HepG2 (cell line): ENCODE results near the gene TMEFF1. TPM values are rescaled to one million over a fixed set of nuclear protein-coding genes. Genes with fewer than 3 reads are reported as not detected.

Experiments used
- ATAC-seq: fragments of 200-7000 bp; cut with Tn5 transposase; 3 replicates; pipeline ENCODE4 v1.9.1; 2020; ENCODE audit warnings: mild to moderate bottlenecking, moderate library complexity
- BruUV-seq: library from RNA; stranded (reverse); fragments of 400-500 nt; replicated peaks from 2 replicates; lab custom pipeline; 2021; lab: Mats Ljungman, UMichigan
- CTCF ChIA-PET: fragments of 300-600 bp; formaldehyde crosslinking; extraction: SDS; loops from one replicate; lab custom pipeline; 2021; ENCODE audit warnings: low total read pairs, inconsistent platforms, low intra/inter-chr PET ratio; lab: Yijun Ruan, JAX
- POLR2A ChIA-PET: fragments of 350-600 bp; sonication (Branson Sonifier 250); formaldehyde crosslinking; loops from one replicate; lab custom pipeline; 2020; ENCODE audit warnings: antibody characterized with exemption, inconsistent platforms; lab: Yijun Ruan, JAX
- DNase-seq: peaks from one replicate; pipeline ENCODE4 v3.0.0-alpha.2; 2015; ENCODE audit warnings: low spot score
- FAIRE-seq: peaks from 3 replicates; lab custom pipeline; 2011; peaks lifted over from hg19 to GRCh38; lab: Jason Lieb, UNC
- H2AFZ ChIP-seq: one replicate; pipeline ENCODE4 v1.6.1; 2011; ENCODE audit warnings: low read length, inconsistent platforms
- H3K27ac ChIP-seq: fragments of 300-600 bp; 3 replicates; pipeline ENCODE4 v1.8.0; 2011; ENCODE audit warnings: mixed run types, mild to moderate bottlenecking, mixed read lengths, low read length, inconsistent platforms; ENCODE audit not compliant: insufficient read depth; ENCODE audit errors: extremely low read length
- H3K27me3 ChIP-seq, 2 experiments: fragments of 200-600 bp in 1 of 2; 2 replicates in 1 of 2; 3 replicates in 1 of 2; pipeline versions ENCODE4 v1.6.0 to v1.8.0; 2011; ENCODE audit warnings: low read length in 2 of 2, mild to moderate bottlenecking in 2 of 2, moderate library complexity in 2 of 2, inconsistent platforms in 1 of 2; ENCODE audit not compliant: insufficient read depth in 2 of 2, control insufficient read depth in 1 of 2
- H3K36me3 ChIP-seq, 2 experiments: fragments of 200-600 bp in 1 of 2; replicated peaks in 1 of 2; 2 replicates in 1 of 2; 3 replicates in 1 of 2; pipeline versions ENCODE4 v1.5.1 to v1.8.0; 2011; ENCODE audit warnings: low read length in 2 of 2, inconsistent platforms in 1 of 2; ENCODE audit not compliant: insufficient read depth in 2 of 2, control insufficient read depth in 1 of 2
- H3K4me1 ChIP-seq: 2 replicates; pipeline ENCODE4 v1.5.1; 2012; ENCODE audit warnings: low read length, inconsistent platforms; ENCODE audit not compliant: insufficient read depth
- H3K4me2 ChIP-seq: 2 replicates; pipeline ENCODE4 v1.6.0; 2011; ENCODE audit warnings: low read depth, low read length, inconsistent platforms
- H3K4me3 ChIP-seq, 3 experiments: fragments of 200-600 bp in 1 of 3; sonication (generic), shearing (Covaris generic) in 1 of 3; replicated peaks in 1 of 3; 2 replicates each; pipeline ENCODE4 v1.5.1; 2011 to 2016; ENCODE audit warnings: low read length in 3 of 3, inconsistent platforms in 2 of 3, low read depth in 2 of 3, mild to moderate bottlenecking in 2 of 3, control low read depth in 1 of 3, mixed read lengths in 1 of 3; ENCODE audit not compliant: insufficient read depth in 1 of 3
- H3K79me2 ChIP-seq: one replicate; pipeline ENCODE4 v1.6.1; 2011; ENCODE audit warnings: low read length, inconsistent platforms; ENCODE audit not compliant: insufficient read depth
- H3K9ac ChIP-seq: 2 replicates; pipeline ENCODE4 v1.6.0; 2011; ENCODE audit warnings: mild to moderate bottlenecking, low read depth, low read length, inconsistent platforms; ENCODE audit not compliant: insufficient read depth
- H3K9me3 ChIP-seq: 2 replicates; pipeline ENCODE4 v1.5.1; 2012; ENCODE audit warnings: mild to moderate bottlenecking, low read length
- H4K20me1 ChIP-seq: 2 replicates; pipeline ENCODE4 v1.6.0; 2011; ENCODE audit warnings: inconsistent platforms, mild to moderate bottlenecking, low read length, moderate library complexity; ENCODE audit not compliant: insufficient read depth
- ETV6 ChIP-seq: sonication (generic); formaldehyde crosslinking; conservative IDR thresholded peaks from 2 replicates; pipeline ENCODE4 v1.4.0; 2020; ENCODE audit warnings: missing genetic modification reagents
- MXD4 ChIP-seq: IDR thresholded peaks from 2 replicates; pipeline ENCODE4 v1.6.1; 2016; ENCODE audit warnings: mild to moderate bottlenecking, missing biosample characterization, missing genetic modification reagents
- NFIB ChIP-seq: sonication (generic); formaldehyde crosslinking; IDR thresholded peaks from 2 replicates; pipeline ENCODE4 v1.9.0; 2021; ENCODE audit warnings: missing genetic modification reagents, mild to moderate bottlenecking, borderline replicate concordance
- SAFB2 ChIP-seq: sonication (generic); formaldehyde crosslinking; IDR thresholded peaks from 2 replicates; pipeline ENCODE4 v1.5.1; 2020; ENCODE audit warnings: missing genetic modification reagents, low read depth, mild to moderate bottlenecking, borderline replicate concordance
- STAG1 ChIP-seq: sonication (generic); formaldehyde crosslinking; IDR thresholded peaks from 2 replicates; pipeline ENCODE4 v1.4.0; 2020; ENCODE audit warnings: missing genetic modification reagents
- ZNF292 ChIP-seq: sonication (generic); formaldehyde crosslinking; IDR thresholded peaks from 2 replicates; pipeline ENCODE4 v1.8.1; 2022; ENCODE audit warnings: mild to moderate bottlenecking, low read depth, missing genetic modification reagents, borderline replicate concordance
- ZNF460 ChIP-seq: sonication (generic); formaldehyde crosslinking; IDR thresholded peaks from 2 replicates; pipeline ENCODE4 v1.5.1; 2020; ENCODE audit warnings: missing genetic modification reagents, mild to moderate bottlenecking, borderline replicate concordance
- ZNF557 ChIP-seq: sonication (generic); formaldehyde crosslinking; IDR thresholded peaks from 2 replicates; pipeline ENCODE4 v1.4.0; 2020; ENCODE audit warnings: missing genetic modification reagents
- ZNF615 ChIP-seq: sonication (generic); formaldehyde crosslinking; IDR thresholded peaks from 2 replicates; pipeline ENCODE4 v1.5.0; 2020; ENCODE audit warnings: mild to moderate bottlenecking, missing genetic modification reagents, borderline replicate concordance
- WGBS: methylation state at CpG from one replicate; pipeline ENCODE4 v1.1.6; 2017; ENCODE audit warnings: low lambda C conversion rate; 5-methylcytosine and 5-hydroxymethylcytosine counted together
- in situ Hi-C: cut with HindIII; loops from 2 replicates; pipeline ENCODE4 v1.10.0; 2017; ENCODE audit warnings: low pct_unique_long_range_greater_than_20kb; ENCODE audit not compliant: extremely low pct_ligation_motif_present
- intact Hi-C: fragments of 100-400 bp; cut with micrococcal nuclease; formaldehyde crosslinking; loops from one replicate; pipeline ENCODE4 v1.10.0; 2022; ENCODE audit not compliant: unreplicated experiment
- polyA plus RNA-seq, 8 experiments: library from polyadenylated mRNA; depleted of rRNA in 3 of 8; stranded (reverse) in 7 of 8; unstranded in 1 of 8; fragments of >200 nt; fragmentation: Illumina TruSeq in 4 of 8; extraction: Trizol in 4 of 8; gene quantifications; 2 replicates each; pipeline versions ENCODE4 v1.2.1 to v1.2.3, GENCODE V29; 2011 to 2016; ENCODE audit warnings: low read depth in 4 of 8, missing spikeins in 1 of 8, mixed read lengths in 1 of 8; ENCODE audit not compliant: insufficient read depth in 1 of 8
- total RNA-seq, 5 experiments: library from RNA; depleted of rRNA; stranded (reverse); fragments of >200 nt; fragmentation: Illumina TruSeq; extraction: Trizol; gene quantifications; 2 replicates each; pipeline ENCODE4 v1.2.3, GENCODE V29; 2016; ENCODE audit warnings: low read depth in 1 of 5
- TF ChIP-seq, protein P1 (sequence below): sonication (generic); formaldehyde crosslinking; IDR thresholded peaks from 2 replicates; pipeline ENCODE4 v1.5.0; 2020; ENCODE audit warnings: mild to moderate bottlenecking, missing genetic modification reagents, moderate library complexity
- TF ChIP-seq, protein P2 (sequence below): sonication (generic); formaldehyde crosslinking; IDR thresholded peaks from 2 replicates; pipeline ENCODE4 v1.4.0; 2020; ENCODE audit warnings: missing genetic modification reagents
- TF ChIP-seq, protein P3 (sequence below): IDR thresholded peaks from 2 replicates; pipeline ENCODE4 v1.6.1; 2016; ENCODE audit warnings: missing genetic modification reagents, missing compliant biosample characterization

The TMEFF1 gene
- total and polyA plus RNA-seq, 2 of the 13 experiments (the other 11 are each of a cell fraction or from before 2014, with no cell fraction given) = 0.87 to 1.9 TPM

DNA sequence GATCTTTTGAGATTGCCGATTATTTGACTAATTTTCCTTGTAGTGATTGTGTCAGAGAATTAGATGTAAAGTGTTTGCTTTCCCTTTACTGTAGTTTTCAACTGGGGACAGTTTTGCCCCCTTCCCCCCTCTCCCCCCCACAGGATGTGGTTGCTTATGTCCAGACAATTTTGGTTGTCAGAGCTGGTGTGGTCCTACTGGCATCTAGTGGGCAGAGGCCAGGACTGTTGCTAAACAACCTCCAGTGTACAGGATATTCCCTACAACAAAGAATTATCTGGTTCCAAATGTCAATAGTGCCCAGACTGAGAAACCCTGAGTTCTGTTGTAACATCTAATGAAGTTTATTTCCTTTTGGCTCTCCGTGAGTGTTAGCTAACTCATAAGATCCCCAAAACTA is 20.0 kb downstream of the TMEFF1 start:
- Histone ChIP-seq H3K4me1 (peaks cover 10% of the 10 kb centered on the region), H2AFZ (no peak overlapping the region), H3K4me2 (no peak overlapping the region), H4K20me1 (no peaks in the 10 kb centered on the region), H3K4me3 (no peak overlapping the region), H3K36me3 (no peaks in the 10 kb centered on the region), H3K9ac (no peak overlapping the region), H3K9me3 (no peaks in the 10 kb centered on the region), H3K79me2 (no peaks in the 10 kb centered on the region), H3K27me3 (no peaks in the 10 kb centered on the region), H3K27ac (no peak overlapping the region)
- POLR2A ChIA-PET = interaction anchor here (1.1 kb wide), 1 partner anchor 64 kb away, joined by 3 read pairs; no protein-coding TSS in a partner anchor
- TF ChIP-seq ZNF292 (CRISPR knock-in tag) (no peak), MXD4 (CRISPR knock-in tag) (no peak), NFIB (no peak), ETV6 (CRISPR knock-in tag) (no peak), ZNF615 (CRISPR knock-in tag) (no peak), ZNF557 (no peak), STAG1 (CRISPR knock-in tag) (peak; percentile 48), SAFB2 (CRISPR knock-in tag) (no peak), ZNF460 (CRISPR knock-in tag) (no peak)
- TF ChIP-seq, protein P1, sequence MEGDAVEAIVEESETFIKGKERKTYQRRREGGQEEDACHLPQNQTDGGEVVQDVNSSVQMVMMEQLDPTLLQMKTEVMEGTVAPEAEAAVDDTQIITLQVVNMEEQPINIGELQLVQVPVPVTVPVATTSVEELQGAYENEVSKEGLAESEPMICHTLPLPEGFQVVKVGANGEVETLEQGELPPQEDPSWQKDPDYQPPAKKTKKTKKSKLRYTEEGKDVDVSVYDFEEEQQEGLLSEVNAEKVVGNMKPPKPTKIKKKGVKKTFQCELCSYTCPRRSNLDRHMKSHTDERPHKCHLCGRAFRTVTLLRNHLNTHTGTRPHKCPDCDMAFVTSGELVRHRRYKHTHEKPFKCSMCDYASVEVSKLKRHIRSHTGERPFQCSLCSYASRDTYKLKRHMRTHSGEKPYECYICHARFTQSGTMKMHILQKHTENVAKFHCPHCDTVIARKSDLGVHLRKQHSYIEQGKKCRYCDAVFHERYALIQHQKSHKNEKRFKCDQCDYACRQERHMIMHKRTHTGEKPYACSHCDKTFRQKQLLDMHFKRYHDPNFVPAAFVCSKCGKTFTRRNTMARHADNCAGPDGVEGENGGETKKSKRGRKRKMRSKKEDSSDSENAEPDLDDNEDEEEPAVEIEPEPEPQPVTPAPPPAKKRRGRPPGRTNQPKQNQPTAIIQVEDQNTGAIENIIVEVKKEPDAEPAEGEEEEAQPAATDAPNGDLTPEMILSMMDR (CRISPR knock-in tag) = peak; percentile 52
- TF ChIP-seq, protein P2, sequence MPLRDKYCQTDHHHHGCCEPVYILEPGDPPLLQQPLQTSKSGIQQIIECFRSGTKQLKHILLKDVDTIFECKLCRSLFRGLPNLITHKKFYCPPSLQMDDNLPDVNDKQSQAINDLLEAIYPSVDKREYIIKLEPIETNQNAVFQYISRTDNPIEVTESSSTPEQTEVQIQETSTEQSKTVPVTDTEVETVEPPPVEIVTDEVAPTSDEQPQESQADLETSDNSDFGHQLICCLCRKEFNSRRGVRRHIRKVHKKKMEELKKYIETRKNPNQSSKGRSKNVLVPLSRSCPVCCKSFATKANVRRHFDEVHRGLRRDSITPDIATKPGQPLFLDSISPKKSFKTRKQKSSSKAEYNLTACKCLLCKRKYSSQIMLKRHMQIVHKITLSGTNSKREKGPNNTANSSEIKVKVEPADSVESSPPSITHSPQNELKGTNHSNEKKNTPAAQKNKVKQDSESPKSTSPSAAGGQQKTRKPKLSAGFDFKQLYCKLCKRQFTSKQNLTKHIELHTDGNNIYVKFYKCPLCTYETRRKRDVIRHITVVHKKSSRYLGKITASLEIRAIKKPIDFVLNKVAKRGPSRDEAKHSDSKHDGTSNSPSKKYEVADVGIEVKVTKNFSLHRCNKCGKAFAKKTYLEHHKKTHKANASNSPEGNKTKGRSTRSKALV (CRISPR knock-in tag) = no peak
- TF ChIP-seq, protein P3, sequence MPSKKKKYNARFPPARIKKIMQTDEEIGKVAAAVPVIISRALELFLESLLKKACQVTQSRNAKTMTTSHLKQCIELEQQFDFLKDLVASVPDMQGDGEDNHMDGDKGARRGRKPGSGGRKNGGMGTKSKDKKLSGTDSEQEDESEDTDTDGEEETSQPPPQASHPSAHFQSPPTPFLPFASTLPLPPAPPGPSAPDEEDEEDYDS = no peak
- no TSS peak for BruUV-seq
- in situ Hi-C loops (no loop called here), intact Hi-C loops (loop anchor here (1.0 kb wide), 1 partner anchor 465 kb away; no protein-coding TSS in a partner anchor)
- FAIRE-seq (peak; percentile 39), DNase-seq (peak; percentile 18), ATAC-seq (peak; percentile 70)
- WGBS = 42% methylated on average over 2 of the region's 2 CpGs
- CTCF ChIA-PET = no interaction called here
